GM19240 (cell line): ENCODE data around the gene ACOX3.
"Not testable (repeated sequence)": the region's sequence is repeated elsewhere in the genome, so short reads cannot be mapped to it uniquely, and the experiment has no call there.

Source experiments
- DNase-seq: peaks from one replicate; pipeline ENCODE4 v3.0.0; 2011; ENCODE audit warnings: low spot score; ENCODE audit not compliant: insufficient read length

ACOX3 gene

GRCh38 chr4:8407316-8407715, 33.2 kb downstream of the ACOX3 start:
- DNase-seq: no peak

GRCh38 chr4:8406887-8407286, 33.6 kb downstream of the ACOX3 start:
- not testable (repeated sequence) for DNase-seq

GRCh38 chr4:8405516-8405875, 35.0 kb downstream of the ACOX3 start:
- DNase-seq: no peak

- no peak for DNase-seq
Observed at GRCh38 chr4:8404791-8405515, 35.6 kb downstream of the ACOX3 start.

GRCh38 chr4:8403976-8404375, 36.5 kb downstream of the ACOX3 start:
- DNase-seq: no peak

GRCh38 chr4:8403173-8403753, 37.3 kb downstream of the ACOX3 start:
- DNase-seq: peak; percentile 65

GRCh38 chr4:8402640-8403039, 37.9 kb downstream of the ACOX3 start:
- no peak for DNase-seq

GRCh38 chr4:8402181-8402597, 38.3 kb downstream of the ACOX3 start:
- no peak for DNase-seq

- DNase-seq: no peak
Observed at GRCh38 chr4:8401665-8402064, 38.9 kb downstream of the ACOX3 start.

GRCh38 chr4:8400632-8401325, 39.7 kb downstream of the ACOX3 start:
- DNase-seq: no peak

GRCh38 chr4:8399298-8399697, 41.2 kb downstream of the ACOX3 start:
- DNase-seq: no peak

- DNase-seq: no peak
Observed at GRCh38 chr4:8398347-8398746, 42.2 kb downstream of the ACOX3 start.

- DNase-seq: no peak
Observed at GRCh38 chr4:8396762-8397406, 43.6 kb downstream of the ACOX3 start.

GRCh38 chr4:8395504-8396296, 44.8 kb downstream of the ACOX3 start:
- no peak for DNase-seq

- no peak for DNase-seq
Observed at GRCh38 chr4:8394806-8395205, 45.7 kb downstream of the ACOX3 start.

GRCh38 chr4:8394061-8394519, 46.4 kb downstream of the ACOX3 start:
- DNase-seq: no peak

- no peak for DNase-seq
Observed at GRCh38 chr4:8393593-8394038, 46.9 kb downstream of the ACOX3 start.

- DNase-seq: no peak
Observed at GRCh38 chr4:8392591-8393190, 47.8 kb downstream of the ACOX3 start.

- peak; percentile 55 for DNase-seq
Observed at GRCh38 chr4:8391972-8392371, 48.6 kb downstream of the ACOX3 start.

- DNase-seq: no peak
Observed at GRCh38 chr4:8391071-8391470, 49.5 kb downstream of the ACOX3 start.

GRCh38 chr4:8390577-8390976, 49.9 kb downstream of the ACOX3 start:
- DNase-seq: no peak
